Fibroblast of villous mesenchyme (primary cell): ENCODE data around the gene CCDC74A. TPM values are rescaled to one million over a fixed set of nuclear protein-coding genes. Genes with fewer than 3 reads are reported as not detected.
"Not testable (repeated sequence)": the region's sequence is repeated elsewhere in the genome, so short reads cannot be mapped to it uniquely, and the experiment has no call there.

ENCODE experiments used
- DNase-seq: peaks from one replicate; pipeline ENCODE4 v3.0.0-alpha.2; 2010; ENCODE audit warnings: low read depth
- H3K4me3 ChIP-seq: 2 replicates; pipeline ENCODE4 v1.5.1; 2011; ENCODE audit warnings: low read depth, mild to moderate bottlenecking, low read length
- total RNA-seq: library from RNA; depleted of rRNA; stranded (reverse); fragments of >200 nt; gene quantifications from 2 replicates; pipeline ENCODE4 v1.2.3, GENCODE V29; 2012
- TF ChIP-seq, protein P1 (sequence below): IDR thresholded peaks from 2 replicates; pipeline ENCODE4 v1.5.1; 2012; ENCODE audit warnings: low read depth, mild to moderate bottlenecking, low read length; ENCODE audit not compliant: insufficient read depth

Gene CCDC74A
- total RNA-seq, 1 donor, result 4.7 TPM

DNA sequence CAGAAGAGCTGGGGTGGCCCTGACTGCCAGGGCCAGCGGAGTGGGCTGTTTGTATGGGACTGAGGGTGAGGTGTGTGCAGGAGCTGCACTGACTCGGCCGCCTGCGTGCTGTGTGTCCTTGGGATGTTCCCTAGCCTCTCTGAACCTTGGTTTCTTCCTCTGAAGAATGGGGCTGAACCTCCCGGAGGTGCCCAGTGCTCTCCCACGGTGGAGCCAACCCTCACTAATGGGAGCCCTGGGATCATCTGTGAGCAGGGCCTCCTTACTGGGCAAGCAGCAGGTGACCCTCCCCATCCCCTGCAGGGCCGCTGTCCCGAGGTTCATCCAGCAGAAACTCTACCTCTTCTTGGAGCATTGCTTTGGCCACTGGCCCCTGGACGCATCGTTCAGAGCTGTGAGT, 11.7 kb upstream of the CCDC74A start:
- no peak overlapping the region for H3K4me3 ChIP-seq
- TF ChIP-seq, protein P1, sequence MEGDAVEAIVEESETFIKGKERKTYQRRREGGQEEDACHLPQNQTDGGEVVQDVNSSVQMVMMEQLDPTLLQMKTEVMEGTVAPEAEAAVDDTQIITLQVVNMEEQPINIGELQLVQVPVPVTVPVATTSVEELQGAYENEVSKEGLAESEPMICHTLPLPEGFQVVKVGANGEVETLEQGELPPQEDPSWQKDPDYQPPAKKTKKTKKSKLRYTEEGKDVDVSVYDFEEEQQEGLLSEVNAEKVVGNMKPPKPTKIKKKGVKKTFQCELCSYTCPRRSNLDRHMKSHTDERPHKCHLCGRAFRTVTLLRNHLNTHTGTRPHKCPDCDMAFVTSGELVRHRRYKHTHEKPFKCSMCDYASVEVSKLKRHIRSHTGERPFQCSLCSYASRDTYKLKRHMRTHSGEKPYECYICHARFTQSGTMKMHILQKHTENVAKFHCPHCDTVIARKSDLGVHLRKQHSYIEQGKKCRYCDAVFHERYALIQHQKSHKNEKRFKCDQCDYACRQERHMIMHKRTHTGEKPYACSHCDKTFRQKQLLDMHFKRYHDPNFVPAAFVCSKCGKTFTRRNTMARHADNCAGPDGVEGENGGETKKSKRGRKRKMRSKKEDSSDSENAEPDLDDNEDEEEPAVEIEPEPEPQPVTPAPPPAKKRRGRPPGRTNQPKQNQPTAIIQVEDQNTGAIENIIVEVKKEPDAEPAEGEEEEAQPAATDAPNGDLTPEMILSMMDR, result no peak
- no peak for DNase-seq

DNA sequence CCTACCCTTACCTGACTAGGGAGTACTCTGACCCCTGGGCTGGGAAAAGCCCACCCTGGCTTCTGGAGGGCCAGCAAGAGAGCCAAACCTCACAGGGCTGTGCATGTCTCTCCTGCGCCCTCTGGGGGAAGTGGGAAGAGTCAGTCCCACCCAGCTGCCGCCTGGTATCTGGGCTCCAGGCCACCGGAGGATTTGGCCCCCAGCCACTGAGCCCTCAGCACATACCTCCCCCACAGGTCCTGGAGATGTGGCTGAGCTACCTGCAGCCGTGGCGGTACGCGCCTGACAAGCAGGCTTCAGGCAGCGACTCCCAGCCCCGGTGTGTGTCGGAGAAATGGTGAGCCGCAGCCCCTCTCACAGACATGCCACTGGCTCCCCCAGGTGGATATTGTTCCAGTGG, 11.1 kb upstream of the CCDC74A start:
- H3K4me3 ChIP-seq, DNase-seq: not testable (repeated sequence)

DNA sequence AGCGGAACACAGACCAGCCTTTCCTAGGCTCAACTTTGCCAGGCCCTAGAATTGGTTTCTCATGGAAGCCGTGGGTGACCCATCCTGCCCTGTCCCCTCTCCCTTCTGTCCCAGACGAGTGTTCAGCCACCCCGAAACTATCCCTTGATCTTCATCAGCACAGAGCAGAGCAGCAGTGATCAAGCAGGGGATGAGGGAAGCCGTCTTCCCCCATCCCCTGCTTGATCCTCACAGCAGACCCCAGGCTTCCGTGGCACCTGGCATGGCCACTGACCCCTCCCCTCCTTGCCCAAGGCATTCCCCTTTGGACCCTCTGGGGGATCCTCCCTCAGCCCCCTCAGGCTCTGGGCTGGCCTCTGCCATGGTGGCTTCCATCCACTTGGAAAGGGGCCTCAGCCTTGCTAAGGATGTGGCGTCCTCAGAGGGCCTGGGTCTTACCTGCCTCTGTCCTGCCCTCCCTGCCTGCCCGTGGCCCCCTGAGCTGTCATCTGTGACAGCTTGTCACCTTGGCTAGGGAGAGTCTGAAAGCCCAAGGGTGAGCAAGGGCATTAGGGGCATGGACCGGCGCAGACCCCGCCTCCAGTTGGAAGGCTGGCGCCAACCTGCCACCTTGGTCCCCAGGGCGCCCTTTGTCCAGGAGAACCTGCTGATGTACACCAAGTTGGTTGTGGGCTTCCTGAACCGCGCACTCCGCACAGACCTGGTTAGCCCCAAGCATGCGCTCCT, 10.4 kb upstream of the CCDC74A start:
- DNase-seq, result no peak
- no peak overlapping the region for H3K4me3 ChIP-seq
- TF ChIP-seq, protein P1, result no peak

DNA sequence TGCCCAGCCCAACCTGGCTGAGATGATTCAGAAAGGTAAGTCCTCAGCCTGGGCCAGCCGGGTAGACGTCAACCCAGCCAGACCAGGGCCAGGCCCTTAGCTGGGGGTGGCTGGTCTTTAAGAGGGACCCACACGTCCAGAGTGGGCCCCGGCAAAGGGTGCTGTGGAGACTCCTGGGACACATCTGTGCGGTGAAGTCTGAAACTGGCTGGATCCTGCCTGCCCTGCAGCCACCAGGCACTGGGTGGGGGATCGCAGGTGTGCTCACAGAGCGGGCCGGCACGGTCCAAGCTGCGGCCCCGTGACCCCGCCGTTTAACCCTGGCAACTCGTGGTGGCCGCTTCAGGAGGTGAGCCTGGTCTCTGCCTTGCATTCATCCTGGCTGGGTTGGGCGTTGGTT, 9.8 kb upstream of the CCDC74A start:
- not testable (repeated sequence) for H3K4me3 ChIP-seq, DNase-seq

DNA sequence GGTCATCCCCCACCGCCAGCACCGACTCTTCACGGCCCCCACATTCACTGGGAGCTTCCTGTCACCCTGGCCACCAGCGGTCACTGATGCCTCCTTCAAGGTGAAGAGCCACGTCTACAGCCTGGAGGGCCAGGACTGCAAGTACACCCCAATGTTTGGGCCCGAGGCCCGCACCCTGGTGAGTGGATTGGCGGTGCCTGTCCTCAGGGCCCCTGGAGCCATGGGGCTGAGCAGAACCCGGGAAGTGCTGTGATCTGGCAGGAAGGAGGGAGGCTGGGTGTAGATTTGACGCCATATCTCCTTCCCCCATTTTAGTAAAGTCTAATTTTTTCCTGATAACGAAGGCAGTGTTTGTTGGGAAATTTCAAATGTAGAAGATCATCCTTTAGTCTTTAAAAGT, 9.2 kb upstream of the CCDC74A start:
- not testable (repeated sequence) for H3K4me3 ChIP-seq, DNase-seq

DNA sequence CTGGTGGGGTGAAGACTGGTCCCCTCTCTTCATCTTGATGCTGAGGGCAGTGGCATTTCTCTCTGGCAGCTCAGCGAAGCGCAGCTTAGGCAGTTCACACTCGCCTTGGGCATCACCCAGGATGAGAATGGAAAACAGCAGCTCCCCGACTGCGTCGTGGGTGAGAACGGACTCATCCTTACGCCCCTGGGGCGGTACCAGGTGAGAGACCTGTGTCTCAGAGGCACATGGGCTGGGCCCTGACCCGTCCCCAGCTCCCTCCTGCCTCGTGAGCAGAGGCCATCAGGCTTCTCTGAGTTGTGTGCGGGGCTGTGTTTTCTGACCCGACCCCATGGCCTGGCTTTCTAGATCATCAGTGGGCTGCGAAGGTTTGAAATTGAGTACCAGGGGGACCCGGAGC, 8.2 kb upstream of the CCDC74A start:
- H3K4me3 ChIP-seq, result no peak overlapping the region
- TF ChIP-seq, protein P1, result no peak
- DNase-seq, result no peak

DNA sequence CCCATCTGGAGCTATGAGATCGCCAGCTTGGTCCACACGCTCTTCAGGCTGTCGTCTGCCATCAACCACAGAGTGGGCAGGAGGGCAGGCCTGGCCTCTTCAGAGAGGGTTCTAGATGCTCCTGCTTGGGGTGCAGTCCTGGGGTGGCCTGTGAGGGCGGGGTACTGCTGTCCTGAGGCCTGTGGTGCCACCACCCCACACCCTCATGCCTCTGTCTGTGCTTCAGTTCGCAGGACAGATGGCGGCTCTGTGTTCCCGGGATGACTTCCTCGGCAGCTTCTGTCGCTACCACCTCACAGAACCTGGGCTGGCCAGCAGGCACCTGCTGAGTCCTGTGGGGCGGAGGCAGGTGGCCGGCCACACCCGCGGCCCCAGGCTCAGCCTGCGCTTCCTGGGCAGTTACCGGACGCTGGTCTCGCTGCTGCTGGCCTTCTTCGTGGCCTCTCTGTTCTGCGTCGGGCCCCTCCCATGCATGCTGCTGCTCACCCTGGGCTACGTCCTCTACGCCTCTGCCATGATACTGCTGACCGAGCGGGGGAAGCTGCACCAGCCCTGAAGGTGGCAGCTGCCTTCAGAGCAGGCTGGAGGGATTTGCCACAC, 7.7 kb upstream of the CCDC74A start:
- not testable (repeated sequence) for DNase-seq, H3K4me3 ChIP-seq

DNA sequence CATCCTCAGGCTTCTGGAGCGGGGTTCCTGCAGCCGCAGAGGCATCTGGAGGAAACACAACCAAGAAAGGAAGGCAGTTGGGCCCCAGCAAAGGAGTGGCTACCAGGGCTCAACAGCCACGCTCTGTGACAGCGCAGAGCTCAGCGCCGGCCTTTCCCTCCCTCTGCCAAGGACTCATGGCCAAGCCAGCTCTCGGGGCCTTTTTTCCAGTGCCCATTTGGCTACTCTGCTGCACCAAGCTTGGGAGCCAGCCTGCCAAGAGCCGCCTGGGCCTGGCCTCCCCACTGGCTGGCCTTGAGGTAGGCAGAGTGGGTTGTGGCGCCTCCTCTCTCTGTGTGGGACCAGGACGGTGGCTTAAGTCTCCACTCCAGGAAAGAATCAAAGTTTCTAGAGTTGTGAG, 7.2 kb upstream of the CCDC74A start:
- TF ChIP-seq, protein P1, result no peak
- H3K4me3 ChIP-seq, result no peak overlapping the region
- DNase-seq, result no peak

DNA sequence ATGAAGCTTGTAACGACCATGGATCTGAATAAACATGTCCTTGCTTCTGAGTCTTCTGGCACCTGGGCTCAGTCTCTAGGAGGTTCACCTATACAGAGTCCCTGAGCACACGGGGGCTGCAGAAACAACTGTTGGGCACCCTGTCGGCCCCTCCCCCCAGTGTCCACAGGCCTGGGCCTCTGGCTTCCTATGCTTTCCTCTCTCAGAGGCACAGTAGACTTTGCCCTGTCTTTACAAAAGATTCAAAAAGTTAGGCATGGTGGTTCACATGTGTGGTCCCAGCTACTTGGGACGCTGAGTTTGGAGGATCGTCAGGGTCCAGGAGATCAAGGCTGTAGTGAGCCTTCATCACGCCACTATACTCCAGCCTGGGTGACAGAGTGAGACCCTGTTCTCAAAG, 6.2 kb upstream of the CCDC74A start:
- not testable (repeated sequence) for DNase-seq, H3K4me3 ChIP-seq
